ENCODE results near the gene GRIA4.

- TF ChIP-seq, protein P1, sequence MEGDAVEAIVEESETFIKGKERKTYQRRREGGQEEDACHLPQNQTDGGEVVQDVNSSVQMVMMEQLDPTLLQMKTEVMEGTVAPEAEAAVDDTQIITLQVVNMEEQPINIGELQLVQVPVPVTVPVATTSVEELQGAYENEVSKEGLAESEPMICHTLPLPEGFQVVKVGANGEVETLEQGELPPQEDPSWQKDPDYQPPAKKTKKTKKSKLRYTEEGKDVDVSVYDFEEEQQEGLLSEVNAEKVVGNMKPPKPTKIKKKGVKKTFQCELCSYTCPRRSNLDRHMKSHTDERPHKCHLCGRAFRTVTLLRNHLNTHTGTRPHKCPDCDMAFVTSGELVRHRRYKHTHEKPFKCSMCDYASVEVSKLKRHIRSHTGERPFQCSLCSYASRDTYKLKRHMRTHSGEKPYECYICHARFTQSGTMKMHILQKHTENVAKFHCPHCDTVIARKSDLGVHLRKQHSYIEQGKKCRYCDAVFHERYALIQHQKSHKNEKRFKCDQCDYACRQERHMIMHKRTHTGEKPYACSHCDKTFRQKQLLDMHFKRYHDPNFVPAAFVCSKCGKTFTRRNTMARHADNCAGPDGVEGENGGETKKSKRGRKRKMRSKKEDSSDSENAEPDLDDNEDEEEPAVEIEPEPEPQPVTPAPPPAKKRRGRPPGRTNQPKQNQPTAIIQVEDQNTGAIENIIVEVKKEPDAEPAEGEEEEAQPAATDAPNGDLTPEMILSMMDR (IDR thresholded peaks at IDR 0.05): no peak
- TF ChIP-seq POLR2A (IDR thresholded peaks at IDR 0.05): no peak
Observed at GRCh38 chr11:105948918-105949590, 339.2 kb downstream of the GRIA4 start.
